ENCODE data around the gene ZNF444. TPM values are rescaled to one million over a fixed set of nuclear protein-coding genes. Genes with fewer than 3 reads are reported as not detected.

The ZNF444 gene
- polyA plus RNA-seq, 1 experiment, result 9.9 TPM

DNA sequence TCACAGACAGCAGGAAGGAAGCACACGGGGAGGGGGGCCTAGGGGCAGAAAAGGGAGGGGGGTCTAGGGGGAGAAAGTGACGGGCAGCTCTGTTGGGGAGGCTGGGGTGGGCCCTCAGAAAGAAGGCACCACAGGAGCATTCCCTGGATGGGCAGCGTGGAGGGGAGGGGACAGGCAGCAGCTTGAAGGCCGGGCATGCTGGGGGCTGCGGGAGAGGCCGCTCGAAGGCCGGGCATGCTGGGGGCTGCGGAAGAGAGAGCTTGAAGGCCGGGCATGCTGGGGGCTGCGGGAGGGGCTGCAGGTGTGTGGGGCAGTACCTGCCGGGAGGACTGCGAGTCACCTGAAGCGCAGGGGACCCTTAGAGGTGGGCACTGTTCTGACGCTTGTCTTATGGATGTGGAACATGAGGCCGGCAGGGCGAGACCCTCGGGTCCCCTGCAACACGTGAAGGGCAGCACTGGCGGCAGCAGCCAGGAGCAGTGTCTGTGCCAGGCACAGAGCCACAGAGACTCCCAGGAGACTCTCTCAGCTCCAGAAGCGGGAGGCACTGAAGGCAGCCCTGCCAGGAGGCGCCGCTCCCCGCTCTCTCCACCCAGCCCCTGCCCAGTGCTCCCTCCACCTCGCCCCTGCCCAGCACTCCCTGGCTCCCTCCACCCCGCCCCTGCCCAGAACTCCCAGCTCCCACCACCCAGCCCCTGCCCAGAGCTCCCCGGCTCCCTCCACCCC lies 33.3 kb upstream of the ZNF444 start:
- H3K27ac ChIP-seq (ENCODE audit: low read depth, low read length), result no peak overlapping the region
- H3K9me3 ChIP-seq (ENCODE audit: control insufficient read depth, insufficient read depth, low read length), result peaks cover 7% of the 10 kb centered on the region; the same call in 1 of the 2 replicates
- no peak overlapping the region for H3K4me3 ChIP-seq (ENCODE audit: low read depth, low read length)
- ChIA-PET POLR2A (interaction anchor here (0.6 to 1.3 kb wide), 3 partner anchors 12 to 44 kb away, joined by 3 to 4 read pairs (median 3); partner anchors contain the start of gene ZNF787), CTCF (no interaction called here)
- no peaks in the 10 kb centered on the region for H3K27me3 ChIP-seq (ENCODE audit: control insufficient read depth, insufficient read depth, low read length)
- TF ChIP-seq, protein P1, sequence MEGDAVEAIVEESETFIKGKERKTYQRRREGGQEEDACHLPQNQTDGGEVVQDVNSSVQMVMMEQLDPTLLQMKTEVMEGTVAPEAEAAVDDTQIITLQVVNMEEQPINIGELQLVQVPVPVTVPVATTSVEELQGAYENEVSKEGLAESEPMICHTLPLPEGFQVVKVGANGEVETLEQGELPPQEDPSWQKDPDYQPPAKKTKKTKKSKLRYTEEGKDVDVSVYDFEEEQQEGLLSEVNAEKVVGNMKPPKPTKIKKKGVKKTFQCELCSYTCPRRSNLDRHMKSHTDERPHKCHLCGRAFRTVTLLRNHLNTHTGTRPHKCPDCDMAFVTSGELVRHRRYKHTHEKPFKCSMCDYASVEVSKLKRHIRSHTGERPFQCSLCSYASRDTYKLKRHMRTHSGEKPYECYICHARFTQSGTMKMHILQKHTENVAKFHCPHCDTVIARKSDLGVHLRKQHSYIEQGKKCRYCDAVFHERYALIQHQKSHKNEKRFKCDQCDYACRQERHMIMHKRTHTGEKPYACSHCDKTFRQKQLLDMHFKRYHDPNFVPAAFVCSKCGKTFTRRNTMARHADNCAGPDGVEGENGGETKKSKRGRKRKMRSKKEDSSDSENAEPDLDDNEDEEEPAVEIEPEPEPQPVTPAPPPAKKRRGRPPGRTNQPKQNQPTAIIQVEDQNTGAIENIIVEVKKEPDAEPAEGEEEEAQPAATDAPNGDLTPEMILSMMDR (IDR thresholded peaks at IDR 0.05; ENCODE audit: low read depth, low read length), result no peak
- no peak for DNase-seq (ENCODE audit: low read depth, low spot score)

DNA sequence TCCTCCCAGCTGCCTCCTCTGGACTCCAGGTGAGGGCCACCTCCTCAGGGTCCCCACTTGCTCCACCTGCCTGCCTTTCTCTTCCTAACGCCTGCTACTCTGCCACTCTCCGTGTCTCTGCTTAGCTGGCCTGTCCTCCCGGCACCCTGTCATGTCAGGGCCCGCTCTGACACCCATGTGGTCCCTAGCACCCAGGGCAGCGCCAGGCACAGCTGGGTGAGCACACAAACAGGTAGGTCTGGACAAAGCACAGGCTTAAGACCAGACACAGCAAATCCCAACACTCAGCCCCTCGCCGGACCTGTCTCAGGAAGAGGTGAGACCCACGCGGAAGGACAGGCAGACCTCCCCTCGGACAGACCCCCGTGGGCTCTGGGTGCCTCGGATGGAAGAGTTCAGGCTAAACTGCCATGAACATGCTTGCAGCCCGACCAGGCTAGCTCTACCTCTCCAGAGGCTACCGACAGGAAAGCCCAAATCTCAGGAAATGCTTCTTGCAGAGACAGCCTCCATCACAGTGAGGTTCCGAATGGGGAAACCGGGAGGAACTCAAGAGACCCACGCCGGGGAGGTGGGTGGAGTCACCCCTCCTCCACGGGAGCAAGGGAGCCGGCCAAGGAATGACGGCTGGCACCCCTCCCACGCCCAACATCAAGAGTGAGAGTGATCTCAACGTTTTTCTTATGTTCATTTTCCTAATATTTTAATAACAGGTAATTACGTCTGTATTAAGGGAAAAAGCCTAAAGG lies 32.5 kb upstream of the ZNF444 start:
- H3K9me3 ChIP-seq (ENCODE audit: control insufficient read depth, insufficient read depth, low read length), result peaks cover 7% of the 10 kb centered on the region; the same call in 1 of the 2 replicates
- POLR2A ChIA-PET, result interaction anchor here (0.6 to 1.3 kb wide), 3 partner anchors 11 to 43 kb away, joined by 3 to 4 read pairs (median 3); partner anchors contain the start of gene ZNF787
- no peaks in the 10 kb centered on the region for H3K27me3 ChIP-seq (ENCODE audit: control insufficient read depth, insufficient read depth, low read length)
- H3K27ac ChIP-seq (ENCODE audit: low read depth, low read length), result no peak overlapping the region
- no peak overlapping the region for H3K4me3 ChIP-seq (ENCODE audit: low read depth, low read length)
- TF ChIP-seq, protein P1 (IDR thresholded peaks at IDR 0.05; ENCODE audit: low read depth, low read length), result no peak
- CTCF ChIA-PET, result no interaction called here
- DNase-seq (ENCODE audit: low read depth, low spot score), result no peak

DNA sequence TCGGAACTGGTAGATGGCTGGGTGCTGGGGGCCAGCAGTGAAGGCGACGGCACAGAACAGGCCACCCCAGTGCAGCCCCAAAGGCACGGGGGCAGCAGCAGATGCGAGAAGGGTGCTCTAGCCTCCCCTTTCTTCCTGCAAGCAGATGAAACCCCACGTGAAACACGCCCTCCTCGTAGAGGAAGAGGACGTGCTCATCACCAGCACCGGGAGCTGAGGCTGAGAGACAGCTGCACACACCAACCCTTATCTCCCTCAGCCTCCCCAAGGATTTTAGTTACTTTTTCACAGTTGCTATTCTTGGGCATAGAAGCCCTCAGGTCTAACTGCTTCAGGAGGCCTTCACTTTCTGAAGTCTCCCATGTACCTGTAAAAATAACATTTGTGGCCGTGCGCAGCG lies 31.9 kb upstream of the ZNF444 start:
- Histone ChIP-seq H3K9me3 (ENCODE audit: control insufficient read depth, insufficient read depth, low read length) (peaks cover 7% of the 10 kb centered on the region; the same call in 1 of the 2 replicates), H3K27ac (ENCODE audit: low read depth, low read length) (no peak overlapping the region), H3K4me3 (ENCODE audit: low read depth, low read length) (no peak overlapping the region), H3K27me3 (ENCODE audit: control insufficient read depth, insufficient read depth, low read length) (no peaks in the 10 kb centered on the region)
- TF ChIP-seq, protein P1 (IDR thresholded peaks at IDR 0.05; ENCODE audit: low read depth, low read length), result no peak
- DNase-seq (ENCODE audit: low read depth, low spot score), result no peak
- POLR2A ChIA-PET, result no interaction called here
- CTCF ChIA-PET, result interaction anchor here (0.6 kb wide), 1 partner anchor 144 kb away, joined by 4 read pairs; no protein-coding TSS in a partner anchor

DNA sequence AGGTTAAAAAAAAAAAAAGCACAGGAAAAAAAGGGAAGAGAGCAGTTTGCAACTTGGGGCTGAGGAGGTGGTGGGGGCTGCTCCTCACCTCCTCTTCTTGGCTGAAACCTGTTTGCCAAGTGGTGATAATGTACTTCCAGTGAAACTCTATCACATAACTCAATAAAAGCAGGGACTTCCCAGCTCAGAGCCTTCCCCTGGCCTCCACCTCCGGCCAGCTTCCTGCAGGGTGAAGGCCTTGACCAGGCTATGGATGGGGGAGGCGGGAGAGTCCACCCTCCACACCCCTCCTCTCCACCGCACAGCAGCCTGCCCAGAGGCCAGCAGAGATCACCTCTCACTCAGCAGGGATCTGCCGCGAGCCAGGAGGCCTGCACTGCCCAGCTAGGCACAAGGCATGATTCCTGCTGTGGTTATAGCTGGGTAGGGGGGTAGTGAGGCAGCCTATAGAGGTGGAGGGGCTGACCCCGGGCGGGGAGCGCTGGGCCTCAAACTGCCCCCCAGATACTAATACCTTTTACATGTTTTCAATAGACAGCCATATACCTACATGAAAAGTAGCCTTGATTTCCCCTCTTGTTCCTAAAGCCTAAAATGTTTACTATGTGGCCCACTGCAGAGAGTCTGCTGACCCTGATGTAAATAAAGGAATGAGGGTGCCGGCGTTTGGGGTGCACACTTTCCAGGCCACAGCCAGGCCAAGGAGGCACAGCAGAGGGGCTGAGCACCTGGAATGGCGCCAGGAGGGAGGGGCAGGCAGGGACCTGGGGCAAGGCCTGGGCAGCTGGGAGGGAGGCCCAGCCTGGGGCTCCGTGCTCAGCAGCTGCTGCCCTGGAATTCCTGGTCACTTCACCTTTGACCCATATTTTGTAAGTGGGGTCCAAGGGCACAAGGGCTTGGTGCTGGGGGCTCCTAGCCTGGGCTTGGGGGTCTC lies 30.3 kb upstream of the ZNF444 start:
- H3K27me3 ChIP-seq (ENCODE audit: control insufficient read depth, insufficient read depth, low read length), result no peaks in the 10 kb centered on the region
- ChIA-PET CTCF (interaction anchor here (0.6 to 1.5 kb wide), 2 partner anchors 30 to 143 kb away, joined by 3 to 4 read pairs; no protein-coding TSS in a partner anchor), POLR2A (interaction anchor here (1.0 kb wide), 2 partner anchors 9 to 10 kb away, joined by 3 to 5 read pairs; partner anchors contain the start of gene ZNF787)
- H3K9me3 ChIP-seq (ENCODE audit: control insufficient read depth, insufficient read depth, low read length), result peaks cover 7% of the 10 kb centered on the region; the same call in 1 of the 2 replicates
- H3K4me3 ChIP-seq (ENCODE audit: low read depth, low read length), result no peak overlapping the region
- H3K27ac ChIP-seq (ENCODE audit: low read depth, low read length), result peak overlapping the region; percentile 39
- DNase-seq (ENCODE audit: low read depth, low spot score), result no peak
- TF ChIP-seq, protein P1 (IDR thresholded peaks at IDR 0.05; ENCODE audit: low read depth, low read length), result no peak
